H1 (cell line): ENCODE data around the gene QPCTL. TPM values are rescaled to one million over a fixed set of nuclear protein-coding genes. Genes with fewer than 3 reads are reported as not detected.

Experiments
- CBX5 ChIP-seq: fragments of 300-800, 300-1000 bp; sonication (generic); IDR thresholded peaks from 2 replicates; pipeline ENCODE4 v1.7.1; 2016; ENCODE audit warnings: antibody characterized with exemption, low read length, low read depth
- CREB1 ChIP-seq: IDR thresholded peaks from 2 replicates; pipeline ENCODE4 v1.6.1; 2012; ENCODE audit warnings: inconsistent platforms
- NRF1 ChIP-seq: IDR thresholded peaks from 2 replicates; pipeline ENCODE4 v1.6.1; 2011; ENCODE audit warnings: mild to moderate bottlenecking, low read depth, low read length, improper control_type of control experiment
- SRF ChIP-seq: IDR thresholded peaks from 2 replicates; pipeline ENCODE4 v1.6.1; 2011; ENCODE audit warnings: mild to moderate bottlenecking, low read depth, low read length, moderate library complexity
- TAF7 ChIP-seq: optimal IDR thresholded peaks from 2 replicates; pipeline ENCODE3; 2011; ENCODE audit warnings: low read depth, mild to moderate bottlenecking, inconsistent platforms, low read length, moderate library complexity, borderline replicate concordance
- polyA plus RNA-seq, 7 experiments: library from polyadenylated mRNA; depleted of rRNA in 3 of 7; stranded (reverse) in 5 of 7; unstranded in 2 of 7; fragments of >200 nt in 5 of 7; fragments of 200-250 nt in 2 of 7; gene quantifications; 1 replicate in 5 of 7; 2 replicates in 1 of 7; 4 replicates in 1 of 7; pipeline versions ENCODE4 v1.2.1 to v1.2.3, GENCODE V29; 2011 to 2013; ENCODE audit warnings: missing spikeins in 2 of 7, mixed read lengths in 2 of 7
- total RNA-seq: library from RNA; stranded (reverse); fragmentation: NEBNext Ultra II Directional; extraction: Animal tissue kit (Norgen Biotek cat#: 25700); gene quantifications from 2 replicates; pipeline ENCODE4 v1.2.1, GENCODE V29; 2021

QPCTL gene
- total and polyA plus RNA-seq, 2 of the 8 experiments (the other 6 are each of a cell fraction or from before 2014, with no cell fraction given): 25.2 to 35.3 TPM

DNA sequence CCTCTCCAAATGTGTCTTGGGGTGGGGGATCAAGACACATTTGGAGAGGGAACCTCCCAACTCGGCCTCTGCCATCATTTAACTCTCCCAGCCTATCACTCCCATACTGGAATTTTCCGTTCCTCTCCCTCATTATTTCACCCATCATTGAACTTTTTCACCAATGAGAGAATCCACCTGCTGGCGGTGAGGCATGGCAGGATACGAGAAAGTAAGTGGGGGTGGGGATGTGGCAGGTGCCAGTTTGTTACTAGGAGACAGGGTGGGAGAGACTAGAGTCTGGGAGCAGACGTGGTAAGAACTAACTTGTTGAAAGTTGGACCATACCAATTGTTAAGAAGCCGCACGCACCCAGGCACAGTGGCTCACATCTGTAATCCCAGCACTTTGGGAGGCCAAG lies 17.5 kb upstream of the QPCTL start (continued):
- no peak for TF ChIP-seq CBX5
- no peak for TF ChIP-seq TAF7
- no peak for TF ChIP-seq SRF
- TF ChIP-seq CREB1: no peak
- no peak for TF ChIP-seq NRF1
